Panc1 (cell line): ENCODE data around the gene SPHK2. TPM values are rescaled to one million over a fixed set of nuclear protein-coding genes. Genes with fewer than 3 reads are reported as not detected.
"Not testable (repeated sequence)": the region's sequence is repeated elsewhere in the genome, so short reads cannot be mapped to it uniquely, and the experiment has no call there.

Source experiments
- ATAC-seq: fragments of 200-7000 bp; cut with Tn5 transposase; 2 replicates; pipeline ENCODE4 v1.9.1; 2020; ENCODE audit warnings: mild to moderate bottlenecking, moderate library complexity
- BruUV-seq: library from RNA; stranded (reverse); fragments of 400-500 nt; replicated peaks from 2 replicates; lab custom pipeline; 2021; lab: Mats Ljungman, UMichigan
- CTCF ChIA-PET: fragments of 300-600 bp; sonication (Branson Sonifier 250); formaldehyde crosslinking; loops from one replicate; lab custom pipeline; 2022; ENCODE audit warnings: antibody characterized with exemption; lab: Charles Lee
- POLR2A ChIA-PET: fragments of 300-600 bp; sonication (Branson Sonifier 250); formaldehyde crosslinking; loops from one replicate; lab custom pipeline; 2022; ENCODE audit warnings: antibody characterized with exemption; lab: Charles Lee
- DNase-seq: peaks from one replicate; pipeline ENCODE4 v3.0.0-alpha.2; 2010; ENCODE audit warnings: low read depth, low spot score
- H3K27ac ChIP-seq: 2 replicates; pipeline ENCODE4 v1.5.1; 2011; ENCODE audit warnings: mild to moderate bottlenecking, low read length, inconsistent platforms
- H3K27me3 ChIP-seq: fragments of 200-500 bp; sonication (Bioruptor generic); 2 replicates; pipeline ENCODE4 v1.6.0; 2014; ENCODE audit warnings: low read length, inconsistent platforms; ENCODE audit not compliant: control insufficient read depth, insufficient read depth
- H3K36me3 ChIP-seq: fragments of 200-500 bp; sonication (Bioruptor generic); 2 replicates; pipeline ENCODE4 v1.5.1; 2014; ENCODE audit warnings: inconsistent platforms, mild to moderate bottlenecking, low read length, moderate library complexity; ENCODE audit not compliant: control insufficient read depth, insufficient read depth
- H3K4me1 ChIP-seq: 2 replicates; pipeline ENCODE4 v1.5.1; 2011; ENCODE audit warnings: inconsistent platforms, mild to moderate bottlenecking, low read length, moderate library complexity; ENCODE audit not compliant: control insufficient read depth, insufficient read depth
- H3K4me3 ChIP-seq, 2 experiments: 2 replicates each; pipeline ENCODE4 v1.5.1; 2011 to 2012; ENCODE audit warnings: low read depth in 2 of 2, low read length in 2 of 2, mild to moderate bottlenecking in 2 of 2, inconsistent platforms in 1 of 2, moderate library complexity in 1 of 2
- H3K9me3 ChIP-seq: fragments of 200-500 bp; sonication (Bioruptor generic); 2 replicates; pipeline ENCODE4 v1.5.1; 2014; ENCODE audit warnings: low read depth, mild to moderate bottlenecking, inconsistent platforms, low read length, moderate library complexity; ENCODE audit not compliant: control insufficient read depth, insufficient read depth
- CTCF ChIP-seq: fragments of 450-650 bp; IDR thresholded peaks from 2 replicates; pipeline ENCODE4 v1.5.1; 2017; ENCODE audit warnings: mild to moderate bottlenecking
- POLR2AphosphoS5 ChIP-seq: IDR thresholded peaks from 2 replicates; pipeline ENCODE4 v1.6.1; 2012; ENCODE audit warnings: mild to moderate bottlenecking, low read depth, low read length, moderate library complexity
- REST ChIP-seq, 2 experiments: IDR thresholded peaks; 2 replicates each; pipeline ENCODE4 v1.6.1; 2011 to 2012; ENCODE audit warnings: low read depth in 2 of 2, control low read depth in 1 of 2, low read length in 1 of 2, mild to moderate bottlenecking in 1 of 2, moderate library complexity in 1 of 2; ENCODE audit not compliant: insufficient read depth in 1 of 2
- SIN3A ChIP-seq: IDR thresholded peaks from 2 replicates; pipeline ENCODE4 v1.6.1; 2012; ENCODE audit warnings: low read depth, mild to moderate bottlenecking, low read length, moderate library complexity, borderline replicate concordance; ENCODE audit not compliant: insufficient read depth
- TCF7L2 ChIP-seq: IDR thresholded peaks from 2 replicates; pipeline ENCODE4 v1.6.1; 2011; ENCODE audit warnings: mild to moderate bottlenecking, low read depth, low read length, inconsistent platforms
- in situ Hi-C: cut with HindIII; loops from 2 replicates; pipeline ENCODE4 v1.10.0; 2016; ENCODE audit warnings: low sequenced_read_pairs, low pct_unique_long_range_greater_than_20kb
- intact Hi-C: fragments of 100-400 bp; cut with micrococcal nuclease; formaldehyde crosslinking; loops from one replicate; pipeline ENCODE4 v1.10.0; 2022; ENCODE audit not compliant: unreplicated experiment
- total RNA-seq: library from RNA; stranded (reverse); gene quantifications from one replicate; pipeline ENCODE4 v1.2.1, GENCODE V29; 2021; ENCODE audit not compliant: unreplicated experiment

The SPHK2 gene
- total RNA-seq, 1 experiment from 2014 or later: 19.5 TPM

- ChIA-PET POLR2A (interaction anchor here (0.5 kb wide), 1 partner anchor 688 kb away, joined by 13 read pairs; no protein-coding TSS in a partner anchor), CTCF (no interaction called here)
- DNase-seq: no peak
- intact Hi-C loops: no loop called here
- Histone ChIP-seq H3K27ac (no peak overlapping the region), H3K4me1 (no peaks in the 10 kb centered on the region), H3K27me3 (no peaks in the 10 kb centered on the region), H3K9me3 (no peaks in the 10 kb centered on the region), H3K36me3 (no peaks in the 10 kb centered on the region), H3K4me3 (no peak overlapping the region)
- BruUV-seq: no TSS peak
- in situ Hi-C loops: no loop called here
- no peak for ATAC-seq
- no peak for TF ChIP-seq POLR2AphosphoS5
- TF ChIP-seq CTCF: no peak
- no peak for TF ChIP-seq SIN3A
- TF ChIP-seq REST (IDR thresholded peaks at IDR 0.05; ENCODE audit: insufficient read depth in 1 of 2, low read depth in 2 of 2, low read length in 1 of 2): no peak
- no peak for TF ChIP-seq TCF7L2
These were observed 37.7 kb downstream of the SPHK2 start for GRCh38 chr19:48656840-48657474.

GRCh38 chr19:48657828-48658227 lies 38.5 kb downstream of the SPHK2 start:
- H3K27me3 ChIP-seq, CTCF ChIA-PET, H3K9me3 ChIP-seq, H3K4me3 ChIP-seq, in situ Hi-C loops, BruUV-seq, H3K36me3 ChIP-seq, intact Hi-C loops, H3K27ac ChIP-seq, H3K4me1 ChIP-seq, ATAC-seq, DNase-seq: not testable (repeated sequence)
- POLR2A ChIA-PET: interaction anchor here (0.5 kb wide), 1 partner anchor 689 kb away, joined by 13 read pairs; no protein-coding TSS in a partner anchor

GRCh38 chr19:48658483-48658882 lies 39.2 kb downstream of the SPHK2 start:
- H3K4me3 ChIP-seq: no peak overlapping the region
- H3K27ac ChIP-seq: no peak overlapping the region
- intact Hi-C loops (no loop called here), in situ Hi-C loops (no loop called here)
- no peaks in the 10 kb centered on the region for H3K27me3 ChIP-seq
- no peaks in the 10 kb centered on the region for H3K9me3 ChIP-seq
- no peak for ATAC-seq
- DNase-seq: no peak
- CTCF ChIA-PET: no interaction called here
- no peak for TF ChIP-seq POLR2AphosphoS5
- TF ChIP-seq CTCF: no peak
- TF ChIP-seq TCF7L2: no peak
- no peak for TF ChIP-seq SIN3A
- TF ChIP-seq REST (IDR thresholded peaks at IDR 0.05; ENCODE audit: insufficient read depth in 1 of 2, low read depth in 2 of 2, low read length in 1 of 2): no peak
- no peaks in the 10 kb centered on the region for H3K36me3 ChIP-seq
- POLR2A ChIA-PET: interaction anchor here (0.6 kb wide), 1 partner anchor 237 kb away, joined by 3 read pairs; no protein-coding TSS in a partner anchor
- H3K4me1 ChIP-seq: no peaks in the 10 kb centered on the region
- no TSS peak for BruUV-seq
